ENCODE measurements around the gene MACF1. TPM values are rescaled to one million over a fixed set of nuclear protein-coding genes. Genes with fewer than 3 reads are reported as not detected.
"Not testable (repeated sequence)": the region's sequence is repeated elsewhere in the genome, so short reads cannot be mapped to it uniquely, and the experiment has no call there.

MACF1 gene
- total and polyA plus RNA-seq, 8 donors: 358 to 484 (median 440) TPM

DNA sequence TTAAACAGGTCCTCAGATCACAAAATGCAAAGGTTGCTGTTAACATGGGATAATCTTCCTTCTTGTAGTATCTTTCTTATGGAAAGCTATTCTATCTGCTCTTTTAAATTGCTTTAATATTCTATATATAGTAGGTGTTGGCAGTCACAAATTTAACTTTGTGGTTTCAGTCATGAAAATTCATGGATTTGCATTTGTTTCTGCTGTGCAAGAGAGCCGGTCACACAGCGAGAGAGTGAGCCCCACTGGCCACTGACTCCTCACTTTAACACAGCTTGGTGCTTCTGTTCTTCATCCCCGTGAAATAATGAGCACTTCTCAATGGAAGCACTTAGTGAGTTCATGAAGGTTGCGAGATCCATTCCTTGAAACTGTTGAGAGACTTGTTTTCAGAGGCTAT is 268.8 kb downstream of the MACF1 start:
- TF ChIP-seq, protein P1, sequence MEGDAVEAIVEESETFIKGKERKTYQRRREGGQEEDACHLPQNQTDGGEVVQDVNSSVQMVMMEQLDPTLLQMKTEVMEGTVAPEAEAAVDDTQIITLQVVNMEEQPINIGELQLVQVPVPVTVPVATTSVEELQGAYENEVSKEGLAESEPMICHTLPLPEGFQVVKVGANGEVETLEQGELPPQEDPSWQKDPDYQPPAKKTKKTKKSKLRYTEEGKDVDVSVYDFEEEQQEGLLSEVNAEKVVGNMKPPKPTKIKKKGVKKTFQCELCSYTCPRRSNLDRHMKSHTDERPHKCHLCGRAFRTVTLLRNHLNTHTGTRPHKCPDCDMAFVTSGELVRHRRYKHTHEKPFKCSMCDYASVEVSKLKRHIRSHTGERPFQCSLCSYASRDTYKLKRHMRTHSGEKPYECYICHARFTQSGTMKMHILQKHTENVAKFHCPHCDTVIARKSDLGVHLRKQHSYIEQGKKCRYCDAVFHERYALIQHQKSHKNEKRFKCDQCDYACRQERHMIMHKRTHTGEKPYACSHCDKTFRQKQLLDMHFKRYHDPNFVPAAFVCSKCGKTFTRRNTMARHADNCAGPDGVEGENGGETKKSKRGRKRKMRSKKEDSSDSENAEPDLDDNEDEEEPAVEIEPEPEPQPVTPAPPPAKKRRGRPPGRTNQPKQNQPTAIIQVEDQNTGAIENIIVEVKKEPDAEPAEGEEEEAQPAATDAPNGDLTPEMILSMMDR (IDR thresholded peaks at IDR 0.05): no peak
- no peak for DNase-seq
- Histone ChIP-seq H3K27me3 (no peaks in the 10 kb centered on the region), H3K9me3 (no peaks in the 10 kb centered on the region), H3K4me1 (no peaks in the 10 kb centered on the region), H3K27ac (no peak overlapping the region), H3K36me3 (peaks cover 0 to 93% of the 10 kb centered on the region in 2 donors), H3K4me3 (no peak overlapping the region)
- intact Hi-C loops (cut with DNase I): no loop called here
- ATAC-seq: no peak

DNA sequence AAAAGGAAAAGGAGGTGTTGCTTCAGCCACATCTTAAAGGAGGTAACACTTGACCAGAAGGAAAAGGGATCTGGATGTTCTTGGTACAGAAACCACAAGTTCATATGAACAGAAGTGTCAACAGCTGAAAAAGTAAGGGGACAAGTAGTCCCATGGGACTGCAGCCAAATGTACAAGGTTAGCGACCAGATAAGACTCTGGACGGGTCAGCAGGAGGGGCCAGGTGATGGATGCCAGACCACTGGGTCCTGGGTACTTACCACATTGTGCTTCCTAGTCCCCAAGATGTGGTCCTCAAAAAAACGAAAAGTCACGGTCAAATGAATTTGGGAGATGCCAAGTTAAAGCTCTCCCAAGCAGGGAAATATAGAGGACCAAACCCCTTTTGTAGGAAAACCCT is 270.3 kb downstream of the MACF1 start:
- ATAC-seq (no peak), DNase-seq (no peak)
- no peaks in the 10 kb centered on the region for H3K27me3 ChIP-seq
- no peaks in the 10 kb centered on the region for H3K9me3 ChIP-seq
- peaks cover 0 to 92% of the 10 kb centered on the region in 2 donors for H3K36me3 ChIP-seq
- no peak overlapping the region for H3K27ac ChIP-seq
- H3K4me1 ChIP-seq: no peaks in the 10 kb centered on the region
- H3K4me3 ChIP-seq: no peak overlapping the region
- TF ChIP-seq, protein P1 (IDR thresholded peaks at IDR 0.05): no peak
- intact Hi-C loops (cut with DNase I): no loop called here

DNA sequence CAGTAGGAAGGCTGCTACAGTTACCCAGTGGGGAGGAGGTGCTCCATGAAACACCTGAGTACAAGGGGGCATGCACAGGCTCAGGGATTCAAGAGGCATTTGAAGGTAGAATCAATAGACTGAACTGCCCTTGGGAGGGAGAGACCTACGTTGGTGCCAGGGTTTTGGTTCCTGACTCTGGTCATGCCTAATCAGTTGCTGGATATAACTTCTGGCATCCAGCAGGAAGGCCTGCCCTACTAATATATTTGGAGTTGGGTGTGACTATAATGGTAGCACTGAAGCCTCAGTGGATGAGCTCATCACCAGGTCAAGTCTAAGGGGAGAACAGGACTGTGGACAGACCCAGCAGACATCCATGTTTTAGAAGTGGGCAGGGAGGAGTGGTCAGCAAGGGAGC is 271.1 kb downstream of the MACF1 start:
- peaks cover 0 to 92% of the 10 kb centered on the region in 2 donors for H3K36me3 ChIP-seq
- H3K4me1 ChIP-seq; H3K4me3 ChIP-seq; ATAC-seq; H3K27ac ChIP-seq; DNase-seq; intact Hi-C loops (cut with DNase I); H3K9me3 ChIP-seq; H3K27me3 ChIP-seq: not testable (repeated sequence)

DNA sequence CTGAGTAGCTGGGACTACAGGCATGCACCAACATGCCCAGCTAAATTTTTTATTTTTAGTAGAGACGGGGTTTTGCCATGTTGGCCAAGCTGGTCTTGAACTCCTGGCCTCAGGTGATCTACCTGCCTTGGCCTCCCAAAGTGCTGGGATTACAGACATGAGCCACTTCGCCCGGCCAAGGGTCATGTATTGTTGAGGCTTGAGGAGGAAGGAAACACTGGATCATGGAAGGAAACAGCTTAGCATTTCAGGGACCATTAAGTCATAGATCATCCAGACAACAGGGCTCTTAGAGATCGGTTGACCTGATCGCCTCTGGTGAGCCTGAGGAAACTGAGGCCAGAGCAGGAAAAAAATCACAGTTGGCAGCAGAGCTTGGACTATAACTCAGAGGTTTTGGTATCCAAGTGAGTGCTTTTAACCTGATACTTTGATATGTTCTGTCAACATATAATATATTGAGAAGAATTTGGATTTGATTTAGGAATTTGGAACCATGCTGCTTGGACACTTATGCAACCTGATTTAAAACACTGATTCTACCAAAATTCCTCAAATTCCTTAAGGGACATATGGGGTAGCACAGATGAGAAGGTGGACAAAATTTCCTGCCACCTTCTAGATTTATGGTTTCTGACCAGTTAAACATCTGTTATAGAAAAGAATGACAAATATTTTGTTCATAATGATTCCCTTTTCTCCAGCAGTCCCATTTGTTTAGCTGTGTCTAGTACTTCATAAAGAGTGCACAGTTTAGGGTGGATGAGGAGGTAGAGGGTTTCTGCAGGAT is 273.8 kb downstream of the MACF1 start:
- no peak overlapping the region for H3K4me3 ChIP-seq
- H3K27ac ChIP-seq: no peak overlapping the region
- no peak for ATAC-seq
- no peaks in the 10 kb centered on the region for H3K27me3 ChIP-seq
- TF ChIP-seq, protein P1 (IDR thresholded peaks at IDR 0.05): no peak
- no peaks in the 10 kb centered on the region for H3K4me1 ChIP-seq
- DNase-seq: no peak
- intact Hi-C loops (cut with DNase I): no loop called here
- H3K36me3 ChIP-seq: peaks cover 0 to 92% of the 10 kb centered on the region in 2 donors
- H3K9me3 ChIP-seq: no peaks in the 10 kb centered on the region

DNA sequence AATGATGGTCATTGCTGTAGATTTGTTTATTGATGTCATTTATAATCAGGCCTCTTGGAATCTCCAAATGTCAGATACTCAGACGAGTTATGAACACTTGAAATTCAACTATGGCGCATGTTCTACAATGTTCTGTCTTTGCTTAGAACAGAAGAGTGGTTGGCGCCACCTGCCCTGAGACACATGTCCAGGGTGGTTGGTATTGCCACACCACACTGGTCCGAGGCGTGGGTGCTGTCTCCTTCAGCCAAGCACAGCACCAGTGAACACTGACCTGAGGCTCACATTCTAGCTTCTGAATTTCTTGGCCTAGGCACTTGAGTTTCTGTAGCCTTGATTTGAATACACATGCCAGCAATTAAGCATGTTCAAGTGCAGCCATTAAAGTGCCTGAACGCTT is 276.8 kb downstream of the MACF1 start:
- intact Hi-C loops (cut with DNase I): no loop called here
- DNase-seq (no peak), ATAC-seq (no peak)
- H3K36me3 ChIP-seq: peaks cover 0 to 95% of the 10 kb centered on the region in 2 donors
- H3K4me1 ChIP-seq: no peaks in the 10 kb centered on the region
- H3K4me3 ChIP-seq: no peak overlapping the region
- H3K27me3 ChIP-seq: no peaks in the 10 kb centered on the region
- H3K9me3 ChIP-seq: no peaks in the 10 kb centered on the region
- H3K27ac ChIP-seq: no peak overlapping the region
- TF ChIP-seq, protein P1 (IDR thresholded peaks at IDR 0.05): no peak

DNA sequence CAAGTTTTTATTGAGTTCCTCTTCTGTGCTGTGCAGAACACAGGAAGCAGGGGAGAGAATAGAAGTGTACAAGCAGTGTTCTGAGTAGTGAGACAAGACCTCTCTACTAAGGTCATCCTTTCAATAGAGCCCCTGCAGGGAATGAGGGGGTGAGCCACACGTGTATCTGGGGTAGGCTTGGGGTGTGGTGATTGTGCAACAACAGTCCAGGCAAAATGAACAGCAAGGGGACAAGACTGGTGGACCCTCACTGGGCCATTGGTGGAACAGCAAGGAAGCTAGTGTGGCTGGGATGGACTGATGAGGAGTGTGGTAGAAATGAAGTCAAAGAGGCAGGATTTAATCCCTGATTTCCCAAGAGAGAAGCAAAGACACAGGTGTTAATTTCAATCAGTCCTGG is 278.8 kb downstream of the MACF1 start:
- Histone ChIP-seq H3K9me3 (no peaks in the 10 kb centered on the region), H3K4me1 (peaks cover 0 to under 1% of the 10 kb centered on the region in 2 donors), H3K36me3 (peaks cover 0 to 95% of the 10 kb centered on the region in 2 donors), H3K27me3 (no peaks in the 10 kb centered on the region), H3K27ac (no peak overlapping the region), H3K4me3 (no peak overlapping the region)
- ATAC-seq (no peak), DNase-seq (no peak)
- TF ChIP-seq, protein P1 (IDR thresholded peaks at IDR 0.05): no peak
- intact Hi-C loops (cut with DNase I): no loop called here

All from left lung (tissue), 10 donors.